ENCODE measurements around the gene LTN1.
"Not testable (repeated sequence)": the region's sequence is repeated elsewhere in the genome, so short reads cannot be mapped to it uniquely, and the experiment has no call there.

LTN1 gene

DNA sequence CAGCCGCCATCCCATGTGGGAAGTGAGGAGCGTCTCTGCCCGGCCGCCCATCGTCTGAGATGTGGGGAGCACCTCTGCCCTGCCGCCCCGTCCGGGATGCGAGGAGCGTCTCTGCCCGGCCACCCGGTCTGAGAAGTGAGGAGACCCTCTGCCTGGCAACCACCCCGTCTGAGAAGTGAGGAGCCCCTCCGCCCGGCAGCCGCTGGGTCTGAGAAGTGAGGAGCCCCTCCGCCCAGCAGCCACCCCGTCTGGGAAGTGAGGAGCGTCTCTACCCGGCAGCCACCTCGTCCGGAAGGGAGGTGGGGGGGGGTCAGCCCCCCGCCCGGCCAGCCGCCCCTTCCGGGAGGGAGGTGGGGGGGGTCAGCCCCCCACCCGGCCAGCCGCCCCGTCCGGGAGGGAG is 18.6 kb upstream of the LTN1 start:
- not testable (repeated sequence) for H3K27me3 ChIP-seq (ENCODE audit: control insufficient read depth, insufficient read depth, low read length); H3K4me3 ChIP-seq (ENCODE audit: low read depth, low read length); H3K36me3 ChIP-seq (ENCODE audit: control insufficient read depth, insufficient read depth, low read length); H3K9ac ChIP-seq (ENCODE audit: low read depth, low read length); H3K4me1 ChIP-seq (ENCODE audit: control insufficient read depth, insufficient read depth, low read length); H3K9me3 ChIP-seq (ENCODE audit: control insufficient read depth, insufficient read depth, low read length)

DNA sequence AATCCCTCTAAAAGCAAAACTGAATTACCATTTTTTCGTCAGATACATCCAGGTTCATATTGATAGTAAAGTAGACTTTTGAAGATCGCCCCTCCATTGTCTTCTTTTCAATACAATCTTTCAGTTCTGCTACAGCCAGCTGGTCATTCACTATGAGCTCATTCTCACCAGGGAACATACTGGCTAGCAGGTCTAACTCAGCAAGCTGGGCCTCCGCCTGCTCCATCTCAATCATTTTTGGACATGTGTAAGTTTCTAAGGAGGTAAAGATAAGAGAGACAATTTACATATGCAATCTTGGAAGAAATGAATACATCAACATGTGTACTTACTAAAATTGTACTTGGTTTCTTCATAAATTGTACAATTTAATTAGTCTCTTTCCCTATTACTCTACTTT is 15.7 kb upstream of the LTN1 start:
- Histone ChIP-seq H3K9ac (ENCODE audit: low read depth, low read length) (no peak overlapping the region), H3K4me1 (ENCODE audit: control insufficient read depth, insufficient read depth, low read length) (no peaks in the 10 kb centered on the region), H3K27me3 (ENCODE audit: control insufficient read depth, insufficient read depth, low read length) (no peaks in the 10 kb centered on the region), H3K36me3 (ENCODE audit: control insufficient read depth, insufficient read depth, low read length) (no peaks in the 10 kb centered on the region), H3K9me3 (ENCODE audit: control insufficient read depth, insufficient read depth, low read length) (no peaks in the 10 kb centered on the region), H3K4me3 (ENCODE audit: low read depth, low read length) (no peak overlapping the region)

DNA sequence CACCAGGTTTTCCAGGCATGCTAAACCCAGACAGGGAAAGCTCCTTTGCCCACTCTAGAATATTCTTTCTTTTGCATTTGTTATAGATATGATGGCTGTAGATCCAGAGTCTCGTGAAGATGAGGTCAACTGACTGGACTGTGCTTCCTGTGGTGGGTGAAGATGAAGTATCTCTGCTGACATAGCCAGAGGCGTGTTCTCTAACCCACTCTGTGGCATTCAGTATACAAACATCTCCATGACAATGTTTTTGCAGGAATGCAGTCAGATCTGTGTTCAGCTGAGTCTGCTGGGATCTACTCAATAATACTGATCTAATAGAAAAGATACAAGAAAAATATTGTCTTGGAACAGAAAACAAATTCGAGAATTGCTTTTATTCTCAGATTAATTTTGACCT is 15.1 kb upstream of the LTN1 start:
- Histone ChIP-seq H3K27me3 (ENCODE audit: control insufficient read depth, insufficient read depth, low read length) (no peaks in the 10 kb centered on the region), H3K9ac (ENCODE audit: low read depth, low read length) (no peak overlapping the region), H3K36me3 (ENCODE audit: control insufficient read depth, insufficient read depth, low read length) (no peaks in the 10 kb centered on the region), H3K9me3 (ENCODE audit: control insufficient read depth, insufficient read depth, low read length) (no peaks in the 10 kb centered on the region), H3K4me1 (ENCODE audit: control insufficient read depth, insufficient read depth, low read length) (no peaks in the 10 kb centered on the region), H3K4me3 (ENCODE audit: low read depth, low read length) (no peak overlapping the region)

DNA sequence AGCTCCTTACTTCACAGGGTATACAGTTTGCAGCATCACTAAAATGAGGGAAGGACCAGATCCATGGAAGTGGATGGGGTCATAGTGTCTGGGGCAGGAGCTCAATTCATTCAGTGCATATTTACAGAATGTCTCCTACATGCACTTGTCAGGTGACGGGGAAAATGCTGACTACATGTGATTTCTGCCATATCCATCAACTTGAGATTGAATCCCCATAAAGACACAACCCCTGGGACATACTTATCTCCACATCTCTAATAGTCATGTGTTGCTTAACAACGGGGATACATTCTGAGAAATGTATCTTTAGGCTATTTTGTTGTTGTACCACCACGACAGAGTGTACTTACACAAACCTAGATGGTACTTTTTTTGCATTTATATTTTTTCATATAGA is 14.5 kb upstream of the LTN1 start:
- Histone ChIP-seq H3K27me3 (ENCODE audit: control insufficient read depth, insufficient read depth, low read length) (no peaks in the 10 kb centered on the region), H3K4me3 (ENCODE audit: low read depth, low read length) (no peak overlapping the region), H3K4me1 (ENCODE audit: control insufficient read depth, insufficient read depth, low read length) (no peaks in the 10 kb centered on the region), H3K9me3 (ENCODE audit: control insufficient read depth, insufficient read depth, low read length) (no peaks in the 10 kb centered on the region), H3K36me3 (ENCODE audit: control insufficient read depth, insufficient read depth, low read length) (no peaks in the 10 kb centered on the region), H3K9ac (ENCODE audit: low read depth, low read length) (no peak overlapping the region)

DNA sequence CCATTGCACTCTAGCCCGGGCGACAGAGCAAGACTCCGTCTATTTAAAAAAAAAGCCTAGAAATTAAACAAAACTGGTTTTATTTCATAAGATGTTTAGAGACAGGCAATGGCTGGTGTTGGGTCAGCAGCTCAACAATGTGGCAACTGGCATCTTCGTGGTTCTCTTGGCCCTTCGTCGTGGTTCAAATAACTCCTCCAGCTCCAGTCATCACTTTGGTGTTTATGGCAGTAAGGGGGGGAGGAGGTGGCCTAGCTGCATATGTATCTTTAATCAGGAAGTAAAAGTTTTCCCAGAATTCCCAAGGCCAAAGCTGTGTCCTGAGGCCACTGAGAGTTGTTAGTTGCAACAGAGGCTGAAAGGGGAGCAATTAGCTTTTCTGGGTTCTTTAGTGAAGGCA is 13.0 kb upstream of the LTN1 start:
- Histone ChIP-seq H3K4me1 (ENCODE audit: control insufficient read depth, insufficient read depth, low read length) (no peaks in the 10 kb centered on the region), H3K9me3 (ENCODE audit: control insufficient read depth, insufficient read depth, low read length) (no peaks in the 10 kb centered on the region), H3K9ac (ENCODE audit: low read depth, low read length) (no peak overlapping the region), H3K4me3 (ENCODE audit: low read depth, low read length) (no peak overlapping the region), H3K36me3 (ENCODE audit: control insufficient read depth, insufficient read depth, low read length) (no peaks in the 10 kb centered on the region), H3K27me3 (ENCODE audit: control insufficient read depth, insufficient read depth, low read length) (no peaks in the 10 kb centered on the region)

DNA sequence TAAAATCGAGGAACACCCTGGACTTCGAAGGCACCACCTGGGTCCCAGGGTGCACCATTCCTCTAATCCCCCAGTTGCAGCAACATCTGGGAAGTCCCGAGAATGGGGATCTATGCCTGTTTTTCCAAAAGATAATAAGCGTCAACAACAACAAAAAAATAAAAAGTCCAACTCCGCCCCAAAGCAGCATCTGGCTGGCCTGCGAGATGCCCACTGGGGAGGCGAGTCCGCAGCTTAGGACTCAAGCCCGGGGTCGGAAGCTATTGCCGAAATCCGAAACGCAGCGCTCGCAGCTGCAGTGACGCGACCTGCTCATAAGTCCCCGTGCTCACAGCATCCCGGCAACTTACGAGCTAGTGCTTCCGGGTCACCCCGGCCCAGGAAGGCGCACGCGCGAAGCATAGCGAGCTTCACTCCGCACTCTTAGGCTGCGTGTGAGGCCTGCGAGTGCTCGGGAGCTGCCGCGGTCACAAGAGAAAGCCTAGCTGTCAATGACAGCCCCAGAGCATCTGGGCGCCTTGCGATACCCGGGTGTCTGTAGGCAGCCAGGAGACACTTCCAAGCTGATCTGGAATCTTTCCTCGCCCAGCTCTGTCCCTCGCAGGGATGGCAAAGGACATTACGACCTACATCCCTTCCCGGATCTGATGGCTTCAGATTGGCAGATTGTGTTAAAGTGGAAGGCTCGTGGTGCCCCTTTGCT is 9.9 kb upstream of the LTN1 start:
- Histone ChIP-seq H3K27me3 (ENCODE audit: control insufficient read depth, insufficient read depth, low read length) (no peaks in the 10 kb centered on the region), H3K9ac (ENCODE audit: low read depth, low read length) (peak overlapping the region; percentile 83), H3K9me3 (ENCODE audit: control insufficient read depth, insufficient read depth, low read length) (no peaks in the 10 kb centered on the region), H3K4me1 (ENCODE audit: control insufficient read depth, insufficient read depth, low read length) (no peaks in the 10 kb centered on the region), H3K4me3 (ENCODE audit: low read depth, low read length) (peak overlapping the region; percentile 98), H3K36me3 (ENCODE audit: control insufficient read depth, insufficient read depth, low read length) (no peaks in the 10 kb centered on the region)

DNA sequence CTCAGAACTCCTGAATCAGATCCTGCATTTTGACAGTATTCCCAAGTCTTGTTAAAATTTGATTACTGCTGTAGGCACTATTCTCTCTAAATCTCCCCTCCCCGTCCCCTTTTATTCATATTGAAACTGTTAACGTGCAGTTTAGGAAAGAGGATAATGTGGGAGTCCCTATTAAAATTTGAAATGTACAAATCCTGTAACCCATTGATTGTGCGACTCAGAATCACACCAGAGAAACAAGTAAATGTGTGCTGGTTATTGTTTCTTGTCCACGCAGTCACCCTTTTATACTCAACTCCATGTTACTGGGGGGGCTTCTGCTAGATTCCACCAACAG is 584 bp upstream of the LTN1 start:
- H3K4me3 ChIP-seq (ENCODE audit: low read depth, low read length): peak overlapping the region; percentile 58
- H3K36me3 ChIP-seq (ENCODE audit: control insufficient read depth, insufficient read depth, low read length): no peaks in the 10 kb centered on the region
- no peaks in the 10 kb centered on the region for H3K27me3 ChIP-seq (ENCODE audit: control insufficient read depth, insufficient read depth, low read length)
- H3K4me1 ChIP-seq (ENCODE audit: control insufficient read depth, insufficient read depth, low read length): peaks cover 3% of the 10 kb centered on the region
- H3K9me3 ChIP-seq (ENCODE audit: control insufficient read depth, insufficient read depth, low read length): no peaks in the 10 kb centered on the region
- peak overlapping the region; percentile 66 for H3K9ac ChIP-seq (ENCODE audit: low read depth, low read length)

DNA sequence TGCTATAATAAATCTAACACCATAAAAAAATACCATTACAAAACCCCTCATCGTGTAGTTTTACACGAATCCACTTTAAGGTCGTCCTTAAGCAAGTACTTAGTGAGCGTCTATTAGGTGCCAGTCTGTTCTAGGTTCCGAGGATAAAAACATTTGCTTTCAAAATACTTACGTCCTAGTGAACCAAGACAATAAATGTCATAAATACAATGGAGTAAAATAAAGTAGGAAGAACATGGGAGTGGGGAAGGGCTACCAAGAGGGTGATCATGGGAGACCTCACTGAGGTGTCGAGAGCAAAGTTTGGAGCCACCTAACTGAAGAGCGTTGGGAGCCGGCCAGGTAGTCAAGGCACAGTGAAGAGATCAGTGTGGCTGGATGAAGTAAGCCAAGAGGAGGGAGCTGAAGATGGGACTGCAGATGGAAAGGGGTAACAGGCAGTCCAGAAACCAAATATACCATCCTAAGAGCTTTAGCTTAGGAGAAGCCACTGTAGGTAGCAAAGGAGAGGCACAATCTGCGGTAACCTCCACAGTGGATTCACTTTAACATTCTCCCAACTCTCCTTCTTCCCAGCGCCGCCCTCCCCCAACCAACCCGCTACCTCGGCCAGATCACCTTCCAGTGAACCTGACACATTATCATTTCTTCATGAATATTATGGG is 684 bp downstream of the LTN1 start:
- Histone ChIP-seq H3K9ac (ENCODE audit: low read depth, low read length) (peak overlapping the region; percentile 92), H3K4me1 (ENCODE audit: control insufficient read depth, insufficient read depth, low read length) (peaks cover 3% of the 10 kb centered on the region), H3K4me3 (ENCODE audit: low read depth, low read length) (peak overlapping the region; percentile 96), H3K36me3 (ENCODE audit: control insufficient read depth, insufficient read depth, low read length) (no peaks in the 10 kb centered on the region), H3K9me3 (ENCODE audit: control insufficient read depth, insufficient read depth, low read length) (no peaks in the 10 kb centered on the region), H3K27me3 (ENCODE audit: control insufficient read depth, insufficient read depth, low read length) (no peaks in the 10 kb centered on the region)

DNA sequence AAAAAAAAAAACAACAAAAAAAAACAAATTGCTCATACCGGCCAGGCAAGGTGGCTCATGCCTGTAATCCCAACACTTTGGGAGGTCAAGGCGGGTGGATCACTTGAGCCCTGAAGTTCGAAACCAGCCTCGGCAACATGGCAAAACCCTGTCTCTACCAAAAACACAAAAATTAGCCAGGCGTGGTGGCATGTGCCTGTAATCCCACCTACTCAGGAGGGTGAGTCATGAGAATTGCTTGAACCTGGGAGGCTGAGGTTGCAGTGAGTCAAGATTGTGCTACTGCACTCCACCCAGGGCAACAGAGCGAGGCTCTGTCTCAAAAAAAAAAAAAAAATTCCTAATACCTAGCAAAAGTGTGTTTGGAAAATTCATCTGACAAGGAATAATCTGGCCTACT is 4.5 kb downstream of the LTN1 start:
- H3K4me1 ChIP-seq (ENCODE audit: control insufficient read depth, insufficient read depth, low read length); H3K9ac ChIP-seq (ENCODE audit: low read depth, low read length); H3K36me3 ChIP-seq (ENCODE audit: control insufficient read depth, insufficient read depth, low read length); H3K27me3 ChIP-seq (ENCODE audit: control insufficient read depth, insufficient read depth, low read length); H3K9me3 ChIP-seq (ENCODE audit: control insufficient read depth, insufficient read depth, low read length); H3K4me3 ChIP-seq (ENCODE audit: low read depth, low read length): not testable (repeated sequence)

DNA sequence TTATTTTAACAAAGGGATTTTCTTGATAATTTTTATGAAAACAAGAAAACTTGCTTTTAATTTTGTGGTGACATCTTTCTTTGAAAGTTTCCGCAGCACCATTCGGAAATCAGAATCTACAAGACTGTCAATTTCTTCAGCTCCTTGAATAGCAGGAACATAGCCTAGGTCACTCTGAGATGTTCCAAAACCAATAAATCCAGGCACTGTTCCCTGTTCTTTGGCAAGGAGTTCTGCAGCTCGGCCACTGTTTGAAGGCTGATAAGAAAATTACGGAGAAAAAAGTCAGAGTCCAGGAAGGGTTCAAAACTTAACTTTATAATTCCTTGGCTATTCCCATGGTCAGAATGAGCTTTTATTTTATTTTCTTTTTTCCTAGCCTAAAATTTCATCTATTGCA is 6.0 kb downstream of the LTN1 start:
- H3K27me3 ChIP-seq (ENCODE audit: control insufficient read depth, insufficient read depth, low read length): no peaks in the 10 kb centered on the region
- H3K9ac ChIP-seq (ENCODE audit: low read depth, low read length): no peak overlapping the region
- H3K4me1 ChIP-seq (ENCODE audit: control insufficient read depth, insufficient read depth, low read length): no peaks in the 10 kb centered on the region
- no peaks in the 10 kb centered on the region for H3K9me3 ChIP-seq (ENCODE audit: control insufficient read depth, insufficient read depth, low read length)
- H3K36me3 ChIP-seq (ENCODE audit: control insufficient read depth, insufficient read depth, low read length): no peaks in the 10 kb centered on the region
- H3K4me3 ChIP-seq (ENCODE audit: low read depth, low read length): no peak overlapping the region

DNA sequence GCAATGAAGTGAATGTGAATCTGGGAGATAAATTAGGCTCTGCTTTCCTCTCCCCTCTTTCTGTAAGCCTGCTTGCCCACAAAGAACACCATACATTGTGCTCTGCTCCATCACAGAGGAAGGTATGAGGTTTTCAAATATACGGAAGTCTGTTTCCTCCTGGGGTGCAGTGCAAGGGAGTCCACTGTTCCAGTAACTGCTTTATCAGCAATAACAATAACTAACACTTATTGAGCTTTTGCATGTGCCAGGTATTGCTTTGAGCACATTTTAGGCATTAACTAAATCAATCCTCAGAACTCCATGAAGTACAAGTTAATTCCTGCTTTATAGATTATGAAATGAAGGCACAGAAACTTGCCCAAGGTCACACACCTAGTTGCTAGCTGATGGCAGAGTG is 10.0 kb downstream of the LTN1 start:
- Histone ChIP-seq H3K36me3 (ENCODE audit: control insufficient read depth, insufficient read depth, low read length) (no peaks in the 10 kb centered on the region), H3K9ac (ENCODE audit: low read depth, low read length) (no peak overlapping the region), H3K27me3 (ENCODE audit: control insufficient read depth, insufficient read depth, low read length) (no peaks in the 10 kb centered on the region), H3K4me3 (ENCODE audit: low read depth, low read length) (no peak overlapping the region), H3K9me3 (ENCODE audit: control insufficient read depth, insufficient read depth, low read length) (no peaks in the 10 kb centered on the region), H3K4me1 (ENCODE audit: control insufficient read depth, insufficient read depth, low read length) (no peaks in the 10 kb centered on the region)

DNA sequence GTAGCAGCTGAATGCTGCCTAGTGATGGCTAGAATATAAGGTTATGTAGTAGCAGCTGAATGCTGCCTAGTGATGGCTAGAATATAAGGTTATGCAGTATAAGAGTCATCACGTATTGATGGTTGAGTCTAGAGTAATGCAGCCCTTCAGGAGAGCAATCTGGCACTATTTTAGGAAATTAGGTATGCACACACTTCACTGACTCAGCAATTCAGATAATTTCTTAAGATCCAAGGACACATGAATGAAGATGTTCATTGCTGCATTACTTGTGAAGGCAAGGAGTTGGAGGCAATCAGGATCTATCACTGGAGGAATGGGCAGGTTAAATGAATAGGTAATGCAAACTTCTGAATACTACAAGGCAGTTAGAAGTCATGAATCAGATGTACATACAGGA is 13.6 kb downstream of the LTN1 start:
- Histone ChIP-seq H3K9ac (ENCODE audit: low read depth, low read length) (no peak overlapping the region), H3K4me3 (ENCODE audit: low read depth, low read length) (no peak overlapping the region), H3K27me3 (ENCODE audit: control insufficient read depth, insufficient read depth, low read length) (no peaks in the 10 kb centered on the region), H3K9me3 (ENCODE audit: control insufficient read depth, insufficient read depth, low read length) (no peaks in the 10 kb centered on the region), H3K36me3 (ENCODE audit: control insufficient read depth, insufficient read depth, low read length) (no peaks in the 10 kb centered on the region), H3K4me1 (ENCODE audit: control insufficient read depth, insufficient read depth, low read length) (no peaks in the 10 kb centered on the region)
